Endothelial cell of umbilical vein (primary cell): ENCODE measurements around the gene PCNT. TPM values are rescaled to one million over a fixed set of nuclear protein-coding genes. Genes with fewer than 3 reads are reported as not detected.

Experiments
- BruUV-seq: library from RNA; stranded (reverse); fragments of 400-500 nt; replicated peaks from 2 replicates; lab custom pipeline; 2021; lab: Mats Ljungman, UMichigan
- CTCF ChIA-PET: fragments of 300-600, 350-600 bp; sonication (Branson Sonifier 250); formaldehyde crosslinking; loops from one replicate; lab custom pipeline; 2021; ENCODE audit warnings: antibody characterized with exemption, inconsistent platforms; lab: Charles Lee
- POLR2A ChIA-PET: fragments of 300-600, 350-600 bp; sonication (Branson Sonifier 250); formaldehyde crosslinking; loops from one replicate; lab custom pipeline; 2021; ENCODE audit warnings: antibody characterized with exemption, inconsistent platforms; lab: Charles Lee
- DNase-seq: peaks from one replicate; pipeline ENCODE4 v3.0.0-alpha.2; 2011; ENCODE audit warnings: low read depth, low spot score
- FAIRE-seq: peaks from 2 replicates; lab custom pipeline; 2011; peaks lifted over from hg19 to GRCh38; lab: Jason Lieb, UNC
- H2AFZ ChIP-seq: 2 replicates; pipeline ENCODE4 v1.6.0; 2012; ENCODE audit warnings: low read depth, low read length, control low read depth, inconsistent platforms
- H3K27ac ChIP-seq: 2 replicates; pipeline ENCODE4 v1.5.1; 2011; ENCODE audit warnings: low read depth, mild to moderate bottlenecking, control low read depth, low read length, moderate library complexity; ENCODE audit not compliant: insufficient read depth
- H3K27me3 ChIP-seq, 2 experiments: 2 replicates each; pipeline versions ENCODE4 v1.6.0 to v1.6.1; 2011; ENCODE audit warnings: low read length in 2 of 2, mixed read lengths in 1 of 2; ENCODE audit not compliant: control insufficient read depth in 2 of 2, insufficient read depth in 2 of 2
- H3K36me3 ChIP-seq, 2 experiments: 2 replicates in 1 of 2; 3 replicates in 1 of 2; pipeline ENCODE4 v1.5.1; 2011; ENCODE audit warnings: low read length in 2 of 2, mild to moderate bottlenecking in 1 of 2, moderate library complexity in 1 of 2; ENCODE audit not compliant: control insufficient read depth in 2 of 2, insufficient read depth in 2 of 2; ENCODE audit errors: extremely low read depth in 1 of 2
- H3K4me1 ChIP-seq: 3 replicates; pipeline ENCODE4 v1.5.1; 2011; ENCODE audit warnings: mild to moderate bottlenecking, low read length; ENCODE audit not compliant: control insufficient read depth, insufficient read depth; ENCODE audit errors: extremely low read depth
- H3K4me2 ChIP-seq: 2 replicates; pipeline ENCODE4 v1.6.1; 2011; ENCODE audit warnings: low read length, control low read depth, mixed read lengths; ENCODE audit not compliant: insufficient read depth
- H3K4me3 ChIP-seq, 3 experiments: fragments of 200-600 bp in 1 of 3; sonication (generic), shearing (Covaris generic) in 1 of 3; replicated peaks in 1 of 3; 2 replicates each; pipeline ENCODE4 v1.5.1; 2011 to 2016; ENCODE audit warnings: control low read depth in 3 of 3, low read length in 3 of 3, mild to moderate bottlenecking in 2 of 3, inconsistent platforms in 1 of 3, low read depth in 1 of 3, moderate library complexity in 1 of 3; ENCODE audit not compliant: insufficient read depth in 1 of 3
- H3K79me2 ChIP-seq: 2 replicates; pipeline ENCODE4 v1.6.0; 2012; ENCODE audit warnings: low read length, inconsistent platforms; ENCODE audit not compliant: control insufficient read depth, insufficient read depth
- H3K9ac ChIP-seq: replicated peaks from 2 replicates; pipeline ENCODE3; 2011; ENCODE audit warnings: low read length, control low read depth; ENCODE audit not compliant: insufficient read depth; ENCODE audit errors: extremely low read depth
- H3K9me1 ChIP-seq: replicated peaks from 3 replicates; pipeline ENCODE4 v1.6.0; 2011; ENCODE audit warnings: mild to moderate bottlenecking, low read length; ENCODE audit not compliant: control insufficient read depth, insufficient read depth; ENCODE audit errors: extremely low read depth
- H3K9me3 ChIP-seq: replicated peaks from 2 replicates; pipeline ENCODE4 v1.5.1; 2012; ENCODE audit warnings: low read length, inconsistent platforms; ENCODE audit not compliant: control insufficient read depth, insufficient read depth
- H4K20me1 ChIP-seq: replicated peaks from 2 replicates; pipeline ENCODE3; 2011; ENCODE audit warnings: mild to moderate bottlenecking, low read length; ENCODE audit not compliant: control insufficient read depth, insufficient read depth; ENCODE audit errors: extremely low read depth
- CTCF ChIP-seq, 2 donors: IDR thresholded peaks; 1 replicate in 1 of 2; 2 replicates in 1 of 2; pipeline ENCODE4 v1.5.1; 2011; ENCODE audit warnings: low read length in 2 of 2, mild to moderate bottlenecking in 2 of 2, moderate library complexity in 2 of 2, control low read depth in 1 of 2, inconsistent platforms in 1 of 2, low read depth in 1 of 2; ENCODE audit not compliant: insufficient read depth in 1 of 2; ENCODE audit errors: extremely low read depth in 1 of 2
- EZH2 ChIP-seq: IDR thresholded peaks from 2 replicates; pipeline ENCODE4 v1.6.1; 2012; ENCODE audit warnings: borderline replicate concordance, low read depth, mild to moderate bottlenecking, moderate library complexity, low read length, inconsistent platforms; ENCODE audit not compliant: severe bottlenecking
- FOS ChIP-seq: IDR thresholded peaks from 2 replicates; pipeline ENCODE4 v1.6.1; 2011; ENCODE audit warnings: mild to moderate bottlenecking, low read length, moderate library complexity, borderline replicate concordance; ENCODE audit not compliant: insufficient read depth
- GATA2 ChIP-seq: IDR thresholded peaks from 2 replicates; pipeline ENCODE4 v1.7.0; 2011; ENCODE audit warnings: low read depth, mild to moderate bottlenecking, moderate library complexity, mixed read lengths, low read length; ENCODE audit not compliant: insufficient read length, insufficient read depth
- JUN ChIP-seq: IDR thresholded peaks from 2 replicates; pipeline ENCODE4 v1.6.1; 2011; ENCODE audit warnings: borderline replicate concordance, low read depth; ENCODE audit not compliant: insufficient read length, insufficient read depth
- MAX ChIP-seq: IDR thresholded peaks from 2 replicates; pipeline ENCODE4 v1.6.1; 2011; ENCODE audit not compliant: insufficient read depth, insufficient read length
- MYC ChIP-seq: IDR thresholded peaks from one replicate; pipeline ENCODE4 v1.6.1; 2011; ENCODE audit warnings: mild to moderate bottlenecking, low read depth, low read length
- POLR2A ChIP-seq: IDR thresholded peaks from 2 replicates; pipeline ENCODE4 v1.6.1; 2012; ENCODE audit warnings: low read depth, mild to moderate bottlenecking, control low read depth, low read length
- POLR2AphosphoS5 ChIP-seq: IDR thresholded peaks from 2 replicates; pipeline ENCODE4 v1.6.1; 2012; ENCODE audit warnings: low read depth, mild to moderate bottlenecking, control low read depth, low read length, moderate library complexity; ENCODE audit not compliant: insufficient read depth
- dilution Hi-C: fragments of 300-500 bp; cut with MboI; formaldehyde crosslinking; loops from one replicate; pipeline ENCODE4 v1.15.0; 2019; ENCODE audit warnings: low sequenced_read_pairs; ENCODE audit not compliant: extremely low pct_ligation_motif_present
- intact Hi-C: fragments of 100-400 bp; cut with micrococcal nuclease; formaldehyde crosslinking; loops from one replicate; pipeline ENCODE4 v1.10.0; 2022
- polyA plus RNA-seq, 4 experiments: library from polyadenylated mRNA; depleted of rRNA in 3 of 4; stranded (reverse) in 3 of 4; unstranded in 1 of 4; fragments of >200 nt; gene quantifications; 2 replicates each; pipeline versions ENCODE4 v1.2.1 to v1.2.3, GENCODE V29; 2011 to 2012; ENCODE audit warnings: missing spikeins in 1 of 4
- total RNA-seq: library from RNA; stranded (reverse); gene quantifications from 2 replicates; pipeline ENCODE4 v1.2.3, GENCODE V29; 2021

The PCNT gene
- total and polyA plus RNA-seq, 2 donors (not counting 3 experiments of a cell fraction or from before 2014, with no cell fraction given), result 9.6 to 49.5 TPM

GRCh38 chr21:46349134-46349760 is 25.3 kb downstream of the PCNT start:
- FAIRE-seq, result no peak
- no peaks in the 10 kb centered on the region for H3K9me1 ChIP-seq
- peaks cover 9 to 41% of the 10 kb centered on the region in 2 experiments for H3K36me3 ChIP-seq
- H3K4me2 ChIP-seq, result no peak overlapping the region
- no peak overlapping the region for H3K4me3 ChIP-seq
- no peak overlapping the region for H3K27ac ChIP-seq
- H3K27me3 ChIP-seq, result no peaks in the 10 kb centered on the region
- BruUV-seq, result no TSS peak
- POLR2A ChIA-PET, result no interaction called here
- no peak overlapping the region for H2AFZ ChIP-seq
- intact Hi-C loops, result no loop called here
- DNase-seq, result no peak
- H3K79me2 ChIP-seq, result peaks cover 3% of the 10 kb centered on the region
- H3K4me1 ChIP-seq, result no peaks in the 10 kb centered on the region
- no peaks in the 10 kb centered on the region for H4K20me1 ChIP-seq
- no peaks in the 10 kb centered on the region for H3K9me3 ChIP-seq
- no peak overlapping the region for H3K9ac ChIP-seq
- dilution Hi-C loops, result no loop called here
- no peak for TF ChIP-seq JUN
- no peak for TF ChIP-seq POLR2A
- TF ChIP-seq CTCF (IDR thresholded peaks at IDR 0.05; ENCODE audit: extremely low read depth in 1 of 2, insufficient read depth in 1 of 2, low read depth in 1 of 2, low read length in 2 of 2), result no peak
- CTCF ChIA-PET, result no interaction called here

- H3K27ac ChIP-seq, result no peak overlapping the region
- no peak for TF ChIP-seq MYC
- no peak for TF ChIP-seq MAX
- no peak for TF ChIP-seq EZH2
- no peak for TF ChIP-seq POLR2A
- no peak for TF ChIP-seq JUN
- no peak for TF ChIP-seq FOS
- no peak for TF ChIP-seq GATA2
- no peak for TF ChIP-seq POLR2AphosphoS5
- no peak for TF ChIP-seq CTCF (IDR thresholded peaks at IDR 0.05; ENCODE audit: extremely low read depth in 1 of 2, insufficient read depth in 1 of 2, low read depth in 1 of 2, low read length in 2 of 2)
- no peak for FAIRE-seq
- H3K9me3 ChIP-seq, result no peaks in the 10 kb centered on the region
- no TSS peak for BruUV-seq
- no peaks in the 10 kb centered on the region for H4K20me1 ChIP-seq
- intact Hi-C loops (no loop called here), dilution Hi-C loops (no loop called here)
- peaks cover 10 to 47% of the 10 kb centered on the region in 2 experiments for H3K36me3 ChIP-seq
- H3K27me3 ChIP-seq, result no peaks in the 10 kb centered on the region
- no peak overlapping the region for H3K4me2 ChIP-seq
- DNase-seq, result no peak
- no peaks in the 10 kb centered on the region for H3K4me1 ChIP-seq
- no peak overlapping the region for H2AFZ ChIP-seq
- peaks cover 1% of the 10 kb centered on the region for H3K79me2 ChIP-seq
- ChIA-PET POLR2A (no interaction called here), CTCF (interaction anchor here (1.4 kb wide), 1 partner anchor 17 kb away, joined by 4 read pairs; no protein-coding TSS in a partner anchor)
- no peaks in the 10 kb centered on the region for H3K9me1 ChIP-seq
- no peak overlapping the region for H3K9ac ChIP-seq
- no peak overlapping the region for H3K4me3 ChIP-seq
These were observed 26.6 kb downstream of the PCNT start for GRCh38 chr21:46350571-46350970.
